HG03432 (cell line): ENCODE data around the gene ASB18.
"Not testable (repeated sequence)": the region's sequence is repeated elsewhere in the genome, so short reads cannot be mapped to it uniquely, and the experiment has no call there.

Source experiments
- ATAC-seq: cut with Tn5 transposase; IDR thresholded peaks from one replicate; pipeline ENCODE4 v1.9.1; 2021; ENCODE audit warnings: mild to moderate bottlenecking, moderate library complexity; ENCODE audit not compliant: unreplicated experiment

The ASB18 gene

DNA sequence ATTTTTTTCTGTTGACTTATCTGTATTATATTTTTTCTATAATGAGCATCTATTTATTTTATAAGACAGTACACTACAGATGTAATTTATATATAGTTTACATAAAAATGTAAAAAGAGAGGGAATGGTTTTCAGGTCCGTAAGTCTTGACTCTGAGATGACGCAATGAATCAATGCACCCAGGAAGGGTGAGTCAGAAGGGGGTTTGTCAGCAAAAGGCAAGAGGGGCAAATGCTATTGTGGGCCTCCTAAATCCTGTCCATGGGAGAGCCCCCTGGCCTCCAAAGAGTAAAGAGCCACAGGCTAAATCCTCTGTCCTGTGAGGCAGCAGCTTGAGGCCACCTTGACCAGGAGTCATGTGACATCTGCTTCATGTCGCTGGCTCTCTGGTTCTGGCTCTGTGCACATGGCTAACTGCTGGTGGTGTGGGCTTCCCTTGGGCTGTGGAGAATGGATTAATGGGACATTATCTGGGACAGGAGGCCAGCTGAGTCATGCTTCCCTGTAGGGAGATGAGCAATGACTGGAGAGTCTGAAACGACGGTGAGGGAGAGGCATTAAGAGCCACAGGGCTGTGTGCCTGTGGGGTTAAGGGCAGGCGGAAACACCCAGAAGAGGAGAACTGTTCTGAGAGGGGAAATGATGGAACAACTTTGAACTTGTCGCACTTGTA lies 22.8 kb upstream of the ASB18 start:
- no peak for ATAC-seq

DNA sequence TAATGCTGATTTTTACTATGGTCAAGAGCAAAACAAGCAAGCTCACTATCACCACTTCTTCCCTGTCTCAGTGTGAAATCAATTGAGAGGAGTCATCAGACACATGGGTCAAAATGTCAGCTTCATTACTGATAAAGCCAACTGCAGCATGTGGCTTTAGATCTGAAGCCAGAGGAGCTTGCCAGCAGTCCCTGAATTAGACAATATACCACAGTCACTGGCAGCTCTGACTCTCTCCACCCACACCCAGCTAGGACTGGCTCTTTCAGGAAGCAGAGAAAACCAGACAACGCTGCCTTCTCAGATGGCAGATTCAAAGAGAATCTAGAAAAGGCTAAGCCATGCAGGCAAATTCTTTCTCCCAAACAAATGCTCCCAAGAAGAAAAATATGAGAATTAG lies 20.0 kb upstream of the ASB18 start:
- no peak for ATAC-seq

DNA sequence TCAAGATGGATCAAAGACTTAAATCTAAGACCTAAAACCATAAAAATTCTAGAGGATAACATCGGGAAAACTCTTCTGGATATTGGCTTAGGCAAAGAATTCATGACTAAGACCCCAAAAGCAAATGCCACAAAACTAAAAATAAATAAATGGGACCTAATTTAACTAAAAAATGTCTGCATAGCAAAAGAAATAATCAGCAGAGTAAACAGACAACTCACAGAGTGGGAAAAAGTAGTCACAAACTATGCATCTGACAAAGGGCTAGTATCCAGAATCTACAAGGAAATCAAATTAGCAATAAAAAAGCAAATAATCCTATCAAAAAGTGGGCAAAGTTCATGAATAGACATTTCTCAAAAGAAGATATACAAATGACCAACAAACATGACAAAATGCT lies 18.2 kb upstream of the ASB18 start:
- ATAC-seq = no peak

DNA sequence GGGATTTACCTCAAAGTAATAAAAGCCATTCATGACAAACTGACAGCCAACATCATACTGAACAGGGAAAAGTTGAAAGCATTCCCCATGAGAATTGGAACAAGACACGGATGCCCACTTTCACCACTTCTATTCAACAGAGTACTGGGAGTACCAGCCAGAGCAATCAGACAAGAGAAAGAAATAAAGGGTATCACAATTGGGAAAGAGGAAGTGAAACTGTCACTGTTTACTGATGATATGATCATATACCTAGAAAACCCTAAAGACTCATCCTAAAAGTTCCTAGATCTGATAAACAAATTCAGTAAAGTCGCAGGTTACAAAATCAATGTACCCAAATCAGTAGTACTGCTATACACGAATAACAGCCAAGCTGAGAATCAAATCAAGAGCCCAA lies 17.2 kb upstream of the ASB18 start:
- ATAC-seq = no peak

DNA sequence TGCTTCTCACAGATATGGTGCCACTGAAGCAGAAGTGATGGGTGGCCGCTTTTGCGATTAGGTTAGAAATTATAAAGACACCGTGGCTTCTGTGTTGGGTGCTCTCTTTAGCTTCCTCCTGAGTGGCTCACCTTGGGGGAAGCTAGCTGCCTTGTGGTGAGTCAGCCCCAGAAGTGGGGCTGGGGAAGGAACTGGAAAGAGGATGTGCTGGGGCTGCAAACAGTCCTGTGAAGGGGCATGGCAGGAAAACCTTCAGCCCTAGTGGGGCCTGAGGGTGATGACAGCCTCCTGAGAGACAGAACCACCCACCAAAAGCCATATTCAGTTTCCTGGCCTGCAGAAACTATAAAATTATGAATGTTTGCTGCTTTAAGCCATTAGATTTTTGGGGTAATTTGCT lies 8.9 kb upstream of the ASB18 start:
- ATAC-seq = no peak

DNA sequence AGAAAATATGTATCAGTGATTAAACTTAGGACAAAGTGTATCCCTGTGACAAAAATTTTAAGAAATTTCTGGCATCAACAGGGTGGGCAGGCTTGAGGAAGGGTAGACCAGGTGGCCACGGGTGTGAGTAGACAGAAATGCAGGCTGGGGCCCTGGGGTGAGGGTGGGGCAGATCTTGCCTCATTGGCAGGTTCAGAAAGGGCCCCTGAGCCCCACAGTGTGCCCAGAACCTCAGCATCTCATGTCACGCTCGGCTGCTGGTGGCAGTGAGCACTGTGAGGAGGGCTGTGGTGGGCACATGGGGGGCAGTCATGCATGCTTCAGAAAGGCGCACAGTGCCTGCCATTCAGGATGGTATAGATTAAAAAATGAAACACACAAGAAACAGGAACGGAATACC lies 7.6 kb upstream of the ASB18 start:
- ATAC-seq = no peak

DNA sequence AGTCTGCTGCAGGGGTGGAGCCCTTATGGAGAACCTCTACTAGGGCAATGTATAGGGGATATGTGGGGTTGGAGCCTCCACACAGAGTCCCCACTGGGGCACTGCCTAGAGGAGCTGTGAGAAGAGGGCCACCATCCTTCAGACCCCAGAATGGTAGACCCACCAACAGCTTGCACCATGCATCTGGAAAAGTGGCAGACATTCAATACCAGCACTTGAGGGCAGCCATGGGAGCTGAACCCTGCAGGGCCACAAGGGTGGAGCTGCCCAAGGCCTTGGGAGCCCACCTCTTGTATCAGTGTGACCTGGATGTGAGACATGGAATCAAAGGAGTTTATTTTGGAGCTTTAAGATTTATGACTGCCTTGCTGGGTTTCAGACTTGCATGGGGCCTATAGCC lies 5.7 kb upstream of the ASB18 start:
- not testable (repeated sequence) for ATAC-seq

DNA sequence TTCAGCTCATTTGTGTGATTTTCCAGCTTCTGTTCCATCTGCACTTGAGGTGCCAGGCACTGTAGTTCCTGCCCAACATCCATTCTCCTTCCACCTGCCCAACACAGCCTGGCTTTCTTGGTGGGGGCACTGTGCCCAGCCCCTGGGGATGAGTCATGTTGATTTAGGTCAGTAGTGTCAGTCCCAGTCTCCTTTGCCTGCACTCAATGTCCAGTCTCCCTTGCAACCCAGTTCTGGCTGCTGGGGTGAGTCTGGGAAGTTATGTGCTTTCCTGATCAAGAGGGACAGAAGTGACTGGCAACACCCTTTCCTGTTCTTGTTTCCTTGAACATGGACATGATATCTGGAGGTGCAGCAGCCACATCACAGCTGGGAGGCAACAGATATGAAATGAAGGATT lies 1.5 kb upstream of the ASB18 start:
- ATAC-seq = no peak

DNA sequence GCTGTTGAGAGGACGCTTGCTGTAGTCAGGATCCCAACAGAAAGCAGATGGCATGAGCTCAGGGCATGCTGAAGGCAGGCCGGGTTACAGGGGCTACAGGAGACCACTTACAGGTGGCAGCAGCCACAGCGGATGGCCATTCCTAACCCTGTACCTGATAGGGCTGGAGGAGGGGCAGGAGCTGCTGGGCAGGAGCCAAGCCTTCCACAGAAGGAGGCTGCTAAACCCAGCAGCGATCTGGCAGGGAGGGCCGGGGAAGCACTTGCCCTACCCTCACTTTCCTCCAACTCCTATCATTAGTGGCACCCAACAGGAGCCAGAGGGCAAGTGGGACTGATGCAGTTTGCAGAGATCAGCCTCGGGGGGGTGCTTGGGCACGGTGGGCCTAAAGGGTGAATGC lies 2.0 kb downstream of the ASB18 start:
- no peak for ATAC-seq

DNA sequence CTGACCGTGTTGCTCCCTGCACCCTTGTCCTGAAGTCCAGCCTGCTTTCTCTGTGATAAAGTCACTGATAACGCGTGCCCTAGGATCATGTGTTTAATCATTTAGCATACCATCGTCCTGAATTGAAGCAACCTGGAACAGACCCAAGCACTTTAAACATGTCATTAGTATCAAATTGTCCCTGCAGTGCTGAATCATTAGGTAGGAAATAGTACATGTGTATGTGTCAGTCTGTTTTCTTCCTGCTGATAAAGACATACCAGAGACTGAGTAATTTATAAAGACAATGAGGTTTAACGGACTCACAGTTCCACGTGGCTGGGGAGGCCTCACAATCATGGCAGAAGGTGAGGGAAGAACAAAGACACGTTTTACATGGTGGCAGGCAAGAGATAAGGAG lies 2.8 kb downstream of the ASB18 start:
- no peak for ATAC-seq

DNA sequence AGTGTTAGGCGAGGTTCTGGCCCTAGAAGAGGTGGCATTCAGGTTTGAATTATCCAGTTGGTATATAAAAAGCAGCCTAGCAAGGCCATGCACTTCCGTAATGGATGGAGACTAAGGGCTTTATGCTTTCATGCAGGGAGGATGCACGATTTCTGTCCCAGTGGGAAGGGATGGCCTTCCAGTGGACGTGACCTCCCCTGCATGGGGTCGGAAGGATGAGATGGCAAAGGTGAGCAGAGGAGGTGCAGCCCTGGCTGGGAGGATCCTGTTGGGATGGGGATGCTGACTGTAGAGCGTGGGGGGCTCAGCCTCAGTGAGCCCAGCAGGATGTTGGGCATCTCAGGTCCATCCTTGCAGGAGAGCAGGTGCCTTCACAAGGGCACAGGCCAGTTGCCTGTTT lies 4.8 kb downstream of the ASB18 start:
- no peak for ATAC-seq

DNA sequence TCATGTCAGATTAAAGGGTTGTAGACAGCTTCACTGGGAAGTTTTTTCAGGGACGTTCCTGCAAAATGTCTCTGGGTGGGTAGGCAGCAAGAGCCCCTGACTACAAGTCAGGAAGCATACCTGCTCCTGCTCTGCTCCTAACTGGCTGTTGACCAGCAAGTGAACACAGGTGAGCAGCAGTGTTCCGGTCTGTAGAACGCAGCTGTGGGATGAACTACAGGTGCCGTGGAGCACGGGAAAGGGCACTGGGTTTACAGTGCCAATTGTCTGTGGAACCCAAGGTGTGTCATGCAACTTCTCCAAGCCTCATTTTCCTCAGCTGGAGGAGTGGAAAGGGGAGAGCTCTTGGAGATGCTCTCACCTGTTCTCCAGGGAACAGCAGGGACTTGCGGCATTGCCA lies 6.6 kb downstream of the ASB18 start:
- ATAC-seq = no peak

DNA sequence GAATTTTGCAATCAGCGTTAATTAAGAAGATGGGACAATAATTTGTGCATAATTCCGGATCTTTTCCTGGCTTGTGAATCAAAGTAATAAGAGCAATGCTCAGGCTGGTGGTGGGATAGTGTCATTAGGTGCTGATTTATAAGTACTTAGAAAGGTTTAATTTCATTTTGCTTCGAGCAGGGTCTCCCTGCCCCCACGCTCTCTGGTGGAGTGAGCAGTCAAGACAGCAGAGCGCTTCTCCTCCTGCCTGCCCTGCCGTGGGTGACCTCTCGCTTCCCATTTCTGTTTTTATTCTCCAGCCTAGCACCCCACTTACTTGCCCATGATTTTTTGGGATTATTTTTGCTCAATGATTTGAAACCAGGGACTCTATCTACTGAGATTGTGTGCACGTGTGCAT lies 7.1 kb downstream of the ASB18 start:
- ATAC-seq = no peak

DNA sequence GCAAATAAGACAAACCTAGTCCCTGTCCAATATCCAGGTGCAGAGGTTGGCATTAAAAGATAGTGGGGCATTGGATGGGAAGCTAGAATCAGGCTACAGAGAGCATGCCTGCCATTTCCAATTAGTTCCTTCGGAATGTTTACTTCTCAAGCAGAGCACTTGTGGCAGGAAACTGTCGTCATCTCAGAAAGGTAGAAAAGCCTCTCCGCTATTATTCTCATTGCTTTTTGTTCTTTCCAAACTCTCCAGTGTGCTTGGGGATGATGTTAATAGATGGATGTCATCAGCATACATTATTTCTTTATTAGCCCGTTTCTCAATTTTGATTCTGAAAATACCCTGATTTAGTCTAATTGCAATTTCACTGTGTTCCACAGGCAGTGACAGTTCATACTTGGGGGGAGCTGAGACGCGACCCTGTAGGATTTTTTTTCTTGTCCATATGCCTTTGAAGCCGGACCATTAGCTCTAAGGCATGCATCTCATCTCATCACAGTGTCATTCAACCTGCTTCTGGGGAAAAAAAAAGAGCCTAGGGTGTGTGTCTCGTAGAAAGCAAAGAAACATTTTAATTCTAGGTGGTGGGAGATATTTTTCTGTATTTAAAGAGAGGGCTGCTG lies 7.7 kb downstream of the ASB18 start:
- no peak for ATAC-seq

DNA sequence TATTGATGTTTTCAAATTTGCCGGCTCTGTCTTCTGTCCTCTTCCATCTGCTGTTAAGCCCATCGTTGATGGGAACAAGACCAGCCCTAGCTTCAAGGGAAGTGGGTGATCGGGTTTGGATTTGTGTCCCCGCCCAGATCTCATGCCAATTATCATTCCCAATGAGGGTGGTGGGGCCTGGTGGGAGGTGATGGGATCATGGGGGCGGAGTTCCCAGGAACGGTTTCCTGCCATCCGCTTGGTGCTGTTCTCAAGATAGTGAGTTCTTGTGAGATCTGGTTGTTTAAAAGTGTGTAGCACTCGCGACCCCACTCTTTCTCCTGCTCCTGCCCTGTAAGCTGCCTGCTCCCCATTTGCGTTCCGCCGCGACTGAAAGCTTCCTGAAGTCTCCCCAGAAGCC lies 9.5 kb downstream of the ASB18 start:
- ATAC-seq = no peak

DNA sequence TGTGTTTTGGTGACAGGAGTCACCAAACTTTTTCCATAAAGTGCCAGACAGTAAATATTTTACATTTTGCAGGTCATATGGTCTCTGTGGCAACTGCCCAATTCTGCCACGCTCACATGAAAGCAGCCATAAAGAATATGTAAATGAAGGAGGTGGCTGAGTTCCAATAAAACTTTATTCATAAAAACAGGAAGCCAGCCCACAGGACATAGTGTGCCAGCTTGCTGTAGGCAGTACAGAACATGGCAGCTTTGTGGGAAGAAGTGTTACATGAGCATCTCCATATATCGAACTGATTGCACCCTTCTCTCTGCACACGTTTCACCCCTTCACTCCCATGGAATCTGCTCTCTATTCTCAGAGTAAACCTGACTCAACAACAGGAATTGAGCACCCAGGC lies 10.2 kb downstream of the ASB18 start:
- no peak for ATAC-seq

DNA sequence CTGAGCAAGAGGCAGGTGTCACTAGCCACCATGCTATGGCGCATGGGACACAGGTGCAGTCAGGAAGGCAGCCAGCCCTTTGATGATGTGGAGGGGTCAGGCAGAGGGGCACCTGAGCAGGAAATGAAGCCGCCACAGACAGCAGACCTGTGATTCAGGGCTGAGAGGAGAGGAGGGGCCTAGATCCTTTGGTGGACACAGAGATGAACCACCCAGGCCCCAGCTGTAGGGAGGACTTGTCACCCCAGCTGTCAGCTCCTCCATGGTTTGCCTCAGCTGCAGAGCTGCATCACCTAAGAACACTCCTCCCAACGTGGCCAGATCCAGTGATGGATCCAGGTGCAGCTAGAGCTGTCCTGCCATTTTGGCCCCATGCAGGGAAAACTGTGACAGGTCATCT lies 11.6 kb downstream of the ASB18 start:
- ATAC-seq = no peak

DNA sequence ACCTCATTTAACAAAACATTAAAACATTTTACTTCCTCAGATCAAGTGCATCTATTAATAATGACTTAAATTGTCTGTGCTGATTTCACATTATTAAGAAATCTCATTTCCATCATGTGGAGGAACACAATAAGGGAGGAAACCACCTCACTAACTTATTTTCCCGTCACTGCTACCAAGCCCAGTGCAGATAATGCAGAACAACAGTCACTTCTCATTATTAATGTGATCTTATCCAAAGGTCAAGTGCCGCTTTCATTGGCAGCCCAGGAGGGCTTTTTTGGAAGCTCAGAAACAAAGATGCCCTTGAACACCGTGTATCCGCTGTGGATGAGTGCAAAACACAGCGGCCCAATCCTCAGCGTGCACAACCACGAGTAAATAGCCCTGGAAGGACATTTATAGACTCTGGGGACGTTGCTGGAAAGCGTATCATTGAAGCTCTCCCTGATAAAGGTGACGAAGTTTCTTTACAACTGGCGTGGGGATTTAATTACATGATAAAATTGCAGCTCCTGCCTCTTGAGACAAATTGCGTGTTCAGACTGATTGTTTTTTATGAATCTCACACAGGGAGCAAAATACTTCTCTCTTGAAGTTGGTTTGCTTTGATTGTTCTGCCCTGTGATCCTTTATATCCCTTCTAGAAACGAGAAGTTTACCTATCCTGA lies 13.2 kb downstream of the ASB18 start:
- ATAC-seq = no peak

DNA sequence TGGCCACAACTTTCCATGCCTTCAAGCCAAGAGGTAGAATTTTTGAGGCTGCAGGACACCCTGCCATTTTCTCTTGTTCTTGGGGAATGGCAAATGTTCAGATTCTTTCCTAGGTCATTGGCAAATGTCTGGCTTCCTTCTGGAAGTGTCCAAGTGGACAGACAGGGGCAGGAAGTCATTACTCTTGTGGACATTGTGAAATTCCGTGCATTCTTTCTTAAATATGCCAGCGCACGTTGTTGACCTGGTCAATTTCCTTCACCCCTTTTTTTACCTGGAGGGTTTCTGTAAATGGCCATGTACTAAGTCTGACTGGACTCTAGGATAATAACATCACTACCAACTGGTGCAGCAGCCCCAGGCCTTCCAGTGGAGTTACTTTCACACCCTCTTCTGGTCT lies 13.9 kb downstream of the ASB18 start:
- no peak for ATAC-seq

DNA sequence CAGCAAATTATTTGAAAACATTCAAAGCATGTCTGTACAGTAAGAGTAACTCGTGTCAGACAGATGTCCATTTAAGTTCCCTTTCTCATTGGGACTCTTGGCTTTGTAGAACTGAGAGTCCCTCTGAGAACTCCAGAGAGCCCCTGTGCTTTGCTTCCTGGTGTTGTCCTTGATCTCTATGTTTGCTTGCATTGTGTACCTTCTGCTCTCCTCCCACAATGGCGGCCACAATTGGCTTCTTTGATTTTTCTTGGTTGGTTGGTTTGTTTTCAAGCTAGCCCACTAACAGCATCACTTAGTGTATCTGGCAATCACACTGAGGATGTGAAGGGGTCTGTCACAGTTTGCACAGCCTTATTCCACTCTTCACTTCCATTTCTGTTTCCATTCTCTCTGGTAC lies 15.1 kb downstream of the ASB18 start:
- ATAC-seq = no peak

DNA sequence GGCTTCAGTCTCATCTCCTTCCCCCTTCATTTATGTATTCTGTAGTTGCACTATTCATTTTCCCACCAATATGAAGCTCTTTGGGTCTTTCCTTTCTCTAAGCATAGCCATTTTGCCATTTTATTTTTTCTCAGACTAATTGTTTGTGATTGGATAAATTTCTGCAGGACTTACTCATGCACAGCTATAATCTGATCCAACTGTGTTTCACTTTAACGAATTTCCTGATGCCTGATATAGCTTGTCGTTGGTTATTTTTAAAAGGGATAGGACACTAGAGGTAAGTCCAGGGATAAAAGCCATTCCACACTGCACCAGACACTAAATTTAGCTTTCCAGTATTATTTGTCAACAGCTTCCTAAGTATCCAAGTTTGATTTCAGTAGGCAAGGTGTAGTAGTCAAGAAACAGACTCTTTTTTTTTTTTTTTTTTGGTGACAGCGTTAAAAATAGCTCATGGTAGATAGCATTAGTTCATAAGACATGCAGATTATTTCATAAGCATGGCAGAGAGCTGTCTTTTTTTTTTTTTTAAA lies 17.4 kb downstream of the ASB18 start:
- ATAC-seq = no peak

DNA sequence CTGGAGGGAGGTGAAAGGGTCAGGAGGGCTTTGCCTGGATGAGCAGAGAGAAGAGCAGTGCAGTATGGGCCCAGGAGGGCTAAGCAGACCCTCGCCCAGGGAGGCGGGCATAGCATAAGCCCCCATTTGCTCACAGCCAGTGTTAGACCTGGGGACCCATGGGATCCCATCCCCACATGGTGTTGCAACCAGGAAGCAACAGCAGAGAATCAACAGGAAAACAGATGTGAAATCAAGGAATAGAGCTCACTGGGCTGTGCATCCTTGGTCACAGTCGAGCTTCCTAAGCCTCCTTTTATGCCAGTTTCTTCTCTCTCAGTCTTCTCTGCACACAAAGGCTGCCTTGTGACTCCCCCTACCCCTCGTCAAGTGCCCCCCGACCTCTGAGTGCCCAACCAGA lies 19.9 kb downstream of the ASB18 start:
- no peak for ATAC-seq
